ENCODE data around the gene WDR31. TPM values are rescaled to one million over a fixed set of nuclear protein-coding genes. Genes with fewer than 3 reads are reported as not detected.
A peak's percentile ranks its signal among the peaks of the same experiment; 100 is the strongest.
"Not testable (repeated sequence)": the region's sequence is repeated elsewhere in the genome, so short reads cannot be mapped to it uniquely, and the experiment has no call there.

The WDR31 gene
- polyA plus RNA-seq (ENCODE audit: insufficient read length) = 1.7 TPM

DNA sequence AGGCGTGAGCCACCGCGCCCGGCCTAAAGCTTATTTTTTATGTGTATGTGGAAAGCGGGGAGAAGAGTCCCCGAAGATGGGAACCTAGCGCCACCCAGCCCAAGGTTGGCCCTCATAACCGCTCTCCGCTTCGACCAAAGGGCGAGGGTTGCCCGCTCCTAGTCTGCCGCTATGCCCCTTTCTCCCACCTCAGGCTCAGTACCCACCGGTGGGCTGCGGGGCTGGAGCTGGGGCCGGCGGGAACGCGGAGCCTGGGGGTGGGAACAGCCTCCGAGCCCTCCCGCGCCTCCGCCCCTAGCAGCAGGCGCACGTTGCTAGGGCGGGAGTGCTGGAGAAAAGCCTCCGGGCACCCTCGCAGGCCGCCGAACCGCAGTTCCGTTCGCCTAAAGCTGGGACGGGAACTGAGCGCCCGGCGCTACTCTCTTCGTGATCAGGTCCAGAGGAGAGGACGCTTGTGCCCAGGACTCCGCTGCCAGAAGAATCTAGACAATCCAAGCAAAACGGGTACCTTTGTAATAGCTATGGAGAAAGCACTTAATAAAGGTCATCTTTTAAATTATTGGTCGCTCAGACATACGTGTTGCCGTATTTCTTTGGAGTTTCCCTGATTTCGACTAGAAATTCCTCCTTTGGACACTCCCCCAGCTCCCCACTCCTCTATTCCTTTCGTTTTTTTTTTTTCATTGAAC, at the start of gene WDR31:
Gene WDR31, minus strand, starts transcription at position 265 of the 689 bp plus-strand sequence. CDS start 8,253 bp downstream, outside the sequence.
- DNase-seq (ENCODE audit: low read depth) = peak; percentile 60

DNA sequence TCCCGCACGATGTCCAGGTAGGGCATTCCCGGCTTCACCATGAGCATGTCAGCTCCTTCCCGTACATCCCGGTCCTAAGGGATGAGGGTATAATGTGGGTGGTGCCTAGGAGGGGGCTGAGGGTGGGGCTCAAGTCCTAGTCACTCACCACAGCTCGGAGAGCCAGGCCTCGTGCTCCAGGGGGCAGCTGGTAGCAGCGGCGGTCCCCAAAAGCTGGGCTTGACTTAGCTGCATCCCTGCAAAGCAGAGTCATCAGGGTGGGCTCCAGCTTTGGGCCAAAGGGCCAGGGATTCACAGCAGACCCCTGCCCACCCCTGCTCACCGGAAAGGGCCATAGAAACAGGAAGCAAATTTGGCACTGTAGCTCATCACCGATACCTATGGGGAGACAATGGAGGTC, 49.4 kb upstream of the WDR31 start:
- no peak for DNase-seq (ENCODE audit: low read depth)

DNA sequence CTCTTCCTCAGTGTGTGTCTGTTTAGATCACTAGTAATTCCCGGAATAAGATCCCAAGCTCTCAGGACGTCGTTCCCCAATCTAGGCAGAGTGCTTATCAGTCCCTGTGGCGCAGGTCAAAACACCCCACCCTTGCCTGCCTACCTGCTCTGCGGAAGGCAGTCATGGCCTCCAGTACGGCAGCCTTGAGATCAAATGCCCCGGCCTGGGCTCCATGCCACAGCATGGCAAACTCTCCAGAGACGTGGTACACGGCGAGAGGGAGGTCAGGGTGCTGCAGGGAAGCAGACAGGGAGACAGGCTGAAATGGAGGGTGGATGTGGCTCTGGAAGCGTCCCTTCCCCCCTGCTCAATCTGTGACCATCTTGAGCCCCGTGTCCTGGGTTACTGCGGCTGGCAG, 48.8 kb upstream of the WDR31 start:
- no peak for DNase-seq (ENCODE audit: low read depth)

DNA sequence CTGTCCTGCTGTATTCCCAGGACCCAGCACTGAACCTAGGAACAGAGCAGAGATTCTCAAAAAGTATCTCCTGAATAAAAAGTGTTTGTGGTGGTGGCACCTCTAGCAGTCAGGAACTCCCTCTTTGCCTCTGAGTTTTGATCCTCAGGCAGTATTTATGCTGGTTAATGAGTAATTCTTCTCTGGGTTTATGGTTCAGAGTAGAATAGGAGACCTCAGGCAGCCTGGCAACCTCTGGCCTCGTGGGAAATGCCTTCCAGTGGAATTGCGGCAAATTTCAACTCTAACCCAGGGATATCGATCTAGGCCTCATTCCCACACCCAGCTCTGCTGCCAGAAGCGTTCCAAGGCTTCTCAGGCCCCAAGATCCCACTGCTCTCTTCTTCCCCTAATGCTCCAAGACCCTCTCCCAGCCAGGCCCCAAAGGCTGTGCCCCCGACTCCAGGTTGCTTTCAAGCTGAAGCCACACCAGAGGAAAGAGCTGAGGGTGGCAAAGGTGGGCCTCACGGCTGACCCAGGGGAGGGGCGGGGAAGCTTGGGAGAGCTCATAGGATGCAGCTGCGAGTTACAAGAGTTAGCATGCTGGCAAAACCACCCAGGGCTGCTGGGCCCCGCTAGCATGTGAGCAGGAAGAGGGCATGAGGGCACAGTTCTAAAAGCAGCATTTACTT, 47.6 kb upstream of the WDR31 start:
- DNase-seq (ENCODE audit: low read depth) = no peak

DNA sequence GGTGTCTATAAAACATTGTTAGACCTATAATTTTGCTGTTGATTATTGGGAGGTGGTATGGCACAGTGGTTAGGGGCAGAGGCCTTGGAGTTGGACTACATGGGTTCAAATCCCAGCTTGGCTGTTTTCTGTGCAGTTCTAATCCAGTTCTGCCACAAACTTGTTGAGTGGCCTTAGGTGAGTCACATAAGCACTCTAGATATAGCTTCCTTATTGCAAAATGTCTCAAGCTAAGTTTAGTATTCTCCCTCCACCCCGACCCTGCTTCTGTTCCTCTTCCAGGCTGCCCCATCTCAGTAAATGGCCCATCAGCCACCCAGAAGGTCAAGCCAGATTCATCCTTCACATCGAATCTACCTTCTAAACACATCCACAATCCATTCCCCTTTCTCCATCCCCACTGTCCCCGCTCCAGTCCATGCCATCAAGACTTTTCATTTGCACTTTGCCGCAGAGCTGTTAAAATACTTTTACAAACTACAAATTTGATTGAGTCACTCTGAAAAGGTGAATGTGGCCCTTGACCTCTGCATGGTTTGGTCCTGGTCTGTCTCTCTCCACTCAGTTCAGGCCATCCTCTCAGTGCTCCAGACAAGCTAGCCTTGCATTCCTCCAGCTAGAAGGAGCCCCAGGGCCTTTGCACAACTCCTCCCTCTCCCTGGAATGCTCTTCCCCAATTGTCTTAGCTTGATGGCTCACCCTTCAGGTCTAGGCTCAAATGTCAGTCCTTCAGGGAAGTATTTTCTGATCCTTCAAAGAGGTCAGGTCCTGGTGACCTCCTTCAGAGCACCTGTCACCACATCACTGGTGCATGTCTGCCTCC, 46.7 kb upstream of the WDR31 start:
- no peak for DNase-seq (ENCODE audit: low read depth)

DNA sequence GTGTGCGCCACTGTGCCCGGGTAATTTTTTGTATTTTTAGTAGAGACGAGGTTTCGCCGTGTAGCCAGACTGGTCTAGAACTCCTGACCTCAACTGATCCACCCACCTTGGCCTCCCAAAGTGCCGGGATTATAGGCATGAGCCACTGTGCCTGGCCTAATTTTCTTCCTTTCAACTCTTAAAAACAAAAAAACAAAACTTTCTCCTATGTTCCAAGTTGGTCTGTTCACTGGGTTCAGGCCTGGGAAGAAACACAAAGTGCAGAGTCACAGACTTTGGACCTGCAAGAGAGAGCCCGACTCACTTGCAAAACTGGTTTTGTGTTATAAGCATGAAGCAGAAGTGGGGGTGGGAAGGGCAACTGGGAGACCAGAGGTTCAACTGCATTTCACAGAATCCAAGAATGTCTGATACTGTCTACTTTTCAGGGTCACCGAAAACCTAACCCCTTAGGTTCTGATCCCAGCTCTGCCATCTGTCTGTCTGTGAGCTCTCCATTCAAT, 41.9 kb upstream of the WDR31 start:
- DNase-seq (ENCODE audit: low read depth) = no peak

DNA sequence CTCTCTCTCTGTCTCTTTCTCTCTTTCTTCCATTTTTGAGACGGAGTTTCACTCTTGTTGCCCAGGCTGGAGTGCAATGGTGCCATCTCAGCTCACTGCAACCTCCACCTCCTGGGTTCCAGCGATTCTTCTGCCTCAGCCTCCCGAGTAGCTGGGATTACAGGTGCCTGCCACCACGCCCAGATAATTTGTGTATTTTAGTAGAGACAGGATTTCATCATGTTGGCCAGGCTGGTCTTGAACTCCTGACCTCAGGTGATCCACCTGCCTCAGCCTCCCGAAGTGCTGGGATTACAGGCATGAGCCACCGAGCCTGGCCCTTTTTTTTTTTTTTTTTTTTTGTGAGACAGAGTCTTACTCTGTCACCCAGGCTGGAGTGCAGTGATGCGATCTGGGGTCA, 41.4 kb upstream of the WDR31 start:
- DNase-seq (ENCODE audit: low read depth) = not testable (repeated sequence)

DNA sequence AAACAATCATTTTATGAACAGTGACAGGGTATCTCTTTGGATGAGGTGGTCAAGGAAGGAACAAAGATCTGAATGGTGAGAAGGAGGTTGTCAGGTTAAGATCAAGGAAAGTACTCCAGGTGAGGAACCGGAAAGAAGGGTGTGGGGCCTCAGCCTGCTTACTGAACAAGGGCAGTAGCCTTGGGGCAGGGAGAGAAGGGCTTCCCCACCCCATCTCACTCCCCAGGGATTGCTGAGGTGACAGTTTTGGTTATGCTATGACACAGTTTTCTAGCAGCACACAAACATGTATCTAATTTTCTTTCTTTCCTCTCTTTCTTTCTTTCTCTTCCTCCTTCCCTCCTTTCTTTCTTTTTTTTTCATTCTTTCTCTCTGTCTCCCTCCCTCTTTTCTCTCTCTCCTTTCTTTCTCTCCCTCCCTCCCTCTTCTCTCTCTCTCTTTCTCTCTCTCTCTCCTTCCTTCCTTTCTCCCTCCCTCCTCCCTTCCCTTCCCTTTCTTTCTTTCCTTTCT, 40.8 kb upstream of the WDR31 start:
- DNase-seq (ENCODE audit: low read depth) = no peak

DNA sequence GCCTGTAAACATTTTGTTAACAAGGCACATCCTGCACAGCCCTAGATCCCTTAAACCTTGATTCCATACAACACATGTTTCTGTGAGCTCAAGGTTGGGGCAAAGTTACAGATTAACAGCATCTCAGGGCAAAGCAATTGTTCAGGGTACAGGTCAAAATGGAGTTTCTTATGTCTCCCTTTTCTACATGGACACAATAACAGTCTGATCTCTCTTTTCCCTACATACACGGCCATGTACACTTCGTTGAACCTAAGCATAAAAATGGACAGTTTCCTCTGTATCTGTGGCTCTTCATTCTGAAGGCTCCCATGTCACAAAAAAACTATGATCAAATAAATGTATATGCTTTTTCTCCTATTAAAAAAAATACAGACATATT, 39.7 kb upstream of the WDR31 start:
- not testable (repeated sequence) for DNase-seq (ENCODE audit: low read depth)

DNA sequence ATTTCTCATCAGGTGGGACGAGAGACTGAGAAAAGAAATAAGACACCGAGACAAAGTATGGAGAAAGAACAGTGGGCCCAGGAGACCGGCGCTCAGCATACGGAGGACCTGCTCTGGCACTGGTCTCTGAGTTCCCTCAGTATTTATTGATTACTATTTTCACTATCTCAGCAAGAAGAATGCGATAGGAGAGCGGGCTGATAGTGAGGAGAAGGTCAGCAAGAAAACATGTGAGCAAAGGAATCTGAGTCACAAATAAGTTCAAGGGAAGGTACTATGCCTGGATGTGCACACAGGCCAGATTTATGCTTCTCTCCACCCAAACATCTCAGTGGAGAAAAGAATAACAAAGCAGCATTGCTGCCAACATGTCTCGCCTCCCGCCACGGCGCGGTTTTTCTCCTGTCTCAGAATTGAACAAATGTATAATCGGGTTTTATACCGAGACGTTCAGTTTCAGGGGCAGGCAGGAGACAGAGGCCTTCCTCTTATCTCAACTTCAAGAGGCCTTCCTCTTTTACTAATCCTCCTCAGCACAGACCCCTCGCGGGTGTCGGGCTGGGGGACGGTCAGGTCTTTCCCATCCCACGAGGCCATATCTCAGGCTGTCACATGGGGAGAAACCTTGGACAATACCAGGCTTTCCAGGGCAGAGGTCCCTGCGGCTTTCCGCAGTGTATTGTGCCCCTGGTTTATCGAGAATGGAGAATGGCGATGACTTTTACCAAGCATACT, 39.2 kb upstream of the WDR31 start:
- DNase-seq (ENCODE audit: low read depth) = not testable (repeated sequence)

DNA sequence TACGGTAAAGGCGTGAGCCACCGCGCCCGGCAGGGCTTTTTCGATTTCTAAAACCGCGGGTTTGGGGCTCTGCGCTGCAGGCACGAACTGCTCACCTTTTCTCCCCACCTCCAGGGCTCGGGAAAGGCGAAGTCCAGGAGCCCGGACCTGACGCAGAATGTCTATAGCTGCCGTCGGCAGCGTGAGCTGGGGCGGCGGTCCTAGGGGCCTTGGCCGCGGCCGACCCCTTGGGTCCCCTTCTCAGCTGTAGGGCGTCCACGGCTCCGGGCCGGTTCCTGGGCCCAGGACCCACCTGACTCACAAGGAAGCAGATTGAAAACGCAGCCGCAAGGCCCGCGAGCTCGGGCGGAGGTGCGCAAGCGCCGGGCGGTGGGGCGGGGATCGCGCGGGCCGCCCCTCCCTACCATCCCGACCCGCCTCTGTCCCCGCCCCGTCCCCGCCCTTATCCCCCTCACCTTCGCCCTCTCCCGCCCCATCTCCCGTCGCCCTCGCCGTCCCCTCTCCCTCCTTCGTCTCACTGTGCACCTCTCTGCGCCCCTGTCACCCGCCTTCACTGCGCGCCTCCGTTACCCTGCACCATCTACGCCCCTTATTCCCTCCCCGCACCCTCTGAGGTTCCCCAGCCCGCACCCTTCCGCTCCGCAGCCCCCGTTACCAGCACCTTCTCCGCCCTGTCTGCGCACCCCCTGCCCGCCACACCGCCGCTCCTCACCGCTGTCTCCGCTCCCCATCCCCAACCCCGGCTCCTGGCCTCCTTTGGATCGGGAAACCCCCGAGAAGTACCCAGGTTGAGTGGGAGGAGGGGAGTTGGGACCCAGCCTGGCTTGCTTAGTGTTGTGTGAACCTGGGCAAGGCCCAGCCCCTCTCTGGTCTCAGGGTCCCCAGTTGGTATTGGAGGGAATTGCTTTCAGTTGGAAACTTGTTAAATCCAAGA, 36.8 kb upstream of the WDR31 start, which contains the start of gene HDHD3:
Gene HDHD3, minus strand, starts transcription at position 353 of the 934 bp plus-strand sequence. CDS start 2,632 bp downstream, outside the sequence.
- DNase-seq (ENCODE audit: low read depth) = no peak

DNA sequence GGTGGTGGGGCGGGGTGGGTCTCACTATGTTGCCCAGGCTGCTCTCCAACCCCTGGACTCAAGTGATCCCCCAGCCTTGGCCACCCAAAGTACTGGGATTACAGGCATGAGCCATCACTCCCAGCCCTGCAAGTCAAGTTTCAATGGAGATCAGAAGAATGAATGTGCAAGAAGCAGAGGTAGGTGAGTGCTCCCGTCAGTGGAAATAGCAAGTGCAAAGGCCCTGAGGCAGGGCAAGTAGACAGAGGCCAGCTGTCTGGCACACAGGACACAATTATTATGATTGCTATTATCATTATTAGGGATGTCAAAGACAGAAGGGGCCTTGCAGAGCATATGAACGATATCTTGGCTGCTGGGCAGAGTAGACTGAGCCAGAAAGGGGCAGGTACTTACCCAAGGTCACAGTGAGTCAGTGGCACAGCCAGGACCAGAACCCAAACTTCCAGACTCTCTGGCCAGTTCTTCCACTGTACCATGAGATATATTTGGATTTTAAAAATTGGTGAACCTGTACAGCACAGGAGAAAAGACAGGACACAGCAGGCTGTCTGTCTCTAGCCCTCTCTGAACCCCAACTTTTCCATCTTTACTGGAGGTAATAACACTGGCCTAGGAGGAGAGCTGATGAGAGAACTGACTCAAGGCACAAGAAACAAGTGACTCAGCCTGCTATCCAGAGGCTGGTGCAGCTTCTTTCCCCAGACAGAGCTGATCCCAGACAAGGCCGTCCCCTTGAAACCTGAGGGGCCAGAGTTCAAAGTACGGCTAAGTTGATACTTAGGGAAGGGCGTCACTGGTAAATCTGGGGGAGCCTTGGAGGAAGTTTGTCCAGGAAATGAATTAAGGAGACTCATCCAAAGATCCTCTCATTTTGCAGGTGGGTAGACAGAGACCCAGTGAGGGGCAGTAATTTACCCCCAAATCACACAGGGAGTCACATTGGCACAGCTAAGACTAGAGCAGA, 35.3 kb upstream of the WDR31 start:
- DNase-seq (ENCODE audit: low read depth) = no peak

DNA sequence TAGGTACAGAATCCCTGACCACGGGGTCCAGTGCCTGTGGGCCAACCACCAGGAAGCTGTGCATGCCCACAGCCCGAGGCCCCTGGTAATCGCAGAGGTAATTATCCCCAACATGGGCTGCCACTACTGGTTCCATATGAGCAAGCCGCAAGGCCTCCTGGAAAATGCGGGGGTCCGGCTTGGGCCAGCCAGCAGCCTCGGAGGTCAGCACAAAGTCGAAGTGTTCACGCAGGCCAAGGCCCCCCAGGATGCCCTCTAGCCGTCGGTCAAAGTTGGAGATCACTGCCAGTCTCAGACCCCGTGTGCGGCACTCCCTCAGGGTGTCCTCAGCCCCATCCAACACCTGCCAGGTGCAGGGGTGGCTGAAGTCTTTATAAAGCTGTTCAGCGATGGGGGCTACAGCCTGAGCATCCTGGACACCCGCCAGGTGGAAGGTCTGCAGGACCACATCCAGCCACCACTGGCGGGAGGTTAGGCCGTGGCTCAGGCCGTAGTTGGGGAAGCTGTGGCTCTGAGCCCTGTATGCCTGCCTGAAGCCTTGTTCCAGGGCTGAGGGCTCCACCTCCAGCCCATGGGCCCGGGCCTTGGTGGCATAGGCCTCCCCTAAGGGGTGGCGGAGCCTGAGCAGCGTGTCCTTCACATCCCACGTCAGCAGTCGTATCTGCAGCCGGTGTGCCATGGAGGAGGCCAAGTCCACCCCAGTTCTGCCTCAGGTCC, 33.8 kb upstream of the WDR31 start:
- DNase-seq (ENCODE audit: low read depth) = no peak

DNA sequence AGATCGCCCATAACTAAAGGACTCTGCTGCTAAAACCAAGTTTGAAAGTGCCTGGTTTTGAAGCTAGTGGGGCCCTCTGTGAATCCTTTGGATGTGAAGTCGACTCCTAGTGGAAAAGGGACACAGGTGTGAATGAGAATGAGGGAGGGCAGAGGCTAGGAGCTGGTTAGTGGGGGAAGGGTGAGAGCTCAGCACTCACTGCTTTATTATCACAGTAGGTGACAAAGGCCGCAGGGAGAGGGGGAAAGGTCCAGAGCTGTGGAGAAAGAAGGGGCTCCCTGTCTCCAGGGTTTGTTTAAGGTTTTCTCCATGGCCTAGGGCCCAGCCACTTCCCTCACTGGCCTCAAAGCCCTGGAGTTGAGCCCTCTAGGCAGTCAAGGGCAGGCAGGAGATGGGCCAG, 33.2 kb upstream of the WDR31 start:
- no peak for DNase-seq (ENCODE audit: low read depth)

DNA sequence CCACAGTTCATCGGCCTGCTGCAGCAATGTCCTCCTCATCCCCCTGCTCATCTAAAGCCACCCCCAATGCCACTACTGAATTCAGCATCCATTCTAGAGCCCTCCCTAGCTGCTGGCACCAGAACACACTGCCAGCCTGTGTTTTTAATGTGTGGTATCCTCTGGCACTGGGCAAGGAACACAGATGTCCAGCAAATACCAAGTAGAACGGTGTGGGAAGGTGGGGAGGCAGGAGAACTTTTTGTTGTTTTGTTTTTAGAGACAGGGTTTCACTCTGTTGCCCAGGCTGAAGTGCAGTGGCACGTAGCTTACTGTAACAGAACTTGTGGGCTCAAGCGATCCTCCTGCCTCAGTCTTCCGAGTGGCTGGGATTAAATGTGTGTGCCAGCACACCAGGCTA, 32.0 kb upstream of the WDR31 start:
- no peak for DNase-seq (ENCODE audit: low read depth)

DNA sequence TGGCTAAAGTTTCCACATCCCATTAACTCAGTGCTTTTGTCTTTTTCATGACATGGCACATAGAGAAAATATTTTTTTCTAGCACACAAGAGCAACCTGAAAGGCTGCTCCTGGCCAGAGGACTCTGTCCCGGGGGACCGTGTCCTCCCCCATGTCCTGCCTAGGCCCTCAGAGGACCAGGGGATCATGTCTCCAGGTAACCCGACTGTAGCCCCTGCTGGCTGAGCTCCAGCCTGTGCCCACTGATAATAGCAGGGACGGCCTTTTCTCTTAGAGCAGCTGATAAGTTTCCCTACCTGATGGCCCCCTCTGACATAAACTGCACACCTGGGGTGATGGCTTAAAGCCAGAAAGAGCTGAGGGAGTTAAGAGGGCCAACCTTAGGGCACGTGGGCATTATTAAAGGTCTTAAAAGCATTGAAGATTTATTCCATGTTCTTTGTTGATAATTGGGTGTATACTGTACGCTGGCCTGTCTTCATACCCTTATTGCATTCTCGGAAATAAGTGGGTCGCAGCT, 30.8 kb upstream of the WDR31 start:
- no peak for DNase-seq (ENCODE audit: low read depth)

DNA sequence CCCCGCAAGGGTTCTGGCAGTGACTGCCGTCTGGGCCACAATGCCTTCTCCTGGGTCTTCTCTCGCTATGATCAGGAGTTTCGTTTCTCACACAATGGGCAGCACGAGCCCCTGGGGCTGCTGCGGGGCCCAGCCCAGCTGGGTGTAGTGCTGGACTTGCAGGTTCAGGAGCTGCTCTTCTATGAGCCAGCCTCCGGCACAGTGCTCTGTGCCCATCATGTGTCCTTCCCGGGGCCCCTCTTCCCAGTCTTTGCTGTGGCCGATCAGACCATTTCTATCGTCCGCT, 29.7 kb upstream of the WDR31 start:
- no peak for DNase-seq (ENCODE audit: low read depth)
